Fibroblast of skin of left biceps (primary cell): ENCODE results near the gene UVRAG.
A peak's percentile ranks its signal among the peaks of the same experiment; 100 is the strongest.
"Not testable (repeated sequence)": the region's sequence is repeated elsewhere in the genome, so short reads cannot be mapped to it uniquely, and the experiment has no call there.

Experiments used
- DNase-seq, 2 experiments: peaks; one replicate each; pipeline ENCODE4 v3.0.0-alpha.2; 2013; ENCODE audit warnings: low read depth in 2 of 2

UVRAG gene

GRCh38 chr11:76069001-76069400, 254.0 kb downstream of the UVRAG start:
- no peak for DNase-seq

- DNase-seq: no peak
Measured at GRCh38 chr11:76071090-76071489, 256.1 kb downstream of the UVRAG start.

- DNase-seq: peak; percentile 57 to 61
Measured at GRCh38 chr11:76073724-76074123, 258.7 kb downstream of the UVRAG start.

GRCh38 chr11:76074148-76075095, 259.4 kb downstream of the UVRAG start:
- peak in 1 of 2 experiments; percentile 44 for DNase-seq

- peak in 1 of 2 experiments; percentile 20 for DNase-seq
Measured at GRCh38 chr11:76075716-76076115, 260.7 kb downstream of the UVRAG start.

GRCh38 chr11:76076253-76076652, 261.2 kb downstream of the UVRAG start:
- DNase-seq: not testable (repeated sequence)

- DNase-seq: no peak
Measured at GRCh38 chr11:76076749-76077148, 261.7 kb downstream of the UVRAG start.

- peak in 1 of 2 experiments; percentile 4 for DNase-seq
Measured at GRCh38 chr11:76077575-76078150, 262.7 kb downstream of the UVRAG start.

- not testable (repeated sequence) for DNase-seq
Measured at GRCh38 chr11:76081084-76081483, 266.1 kb downstream of the UVRAG start.

GRCh38 chr11:76083563-76084451, 268.8 kb downstream of the UVRAG start:
- DNase-seq: no peak

GRCh38 chr11:76085270-76085669, 270.3 kb downstream of the UVRAG start:
- no peak for DNase-seq

GRCh38 chr11:76086743-76087635, 272.0 kb downstream of the UVRAG start:
- no peak for DNase-seq

GRCh38 chr11:76087749-76088148, 272.7 kb downstream of the UVRAG start:
- DNase-seq: no peak

GRCh38 chr11:76088511-76088910, 273.5 kb downstream of the UVRAG start:
- no peak for DNase-seq

- no peak for DNase-seq
Measured at GRCh38 chr11:76090174-76090573, 275.2 kb downstream of the UVRAG start.

GRCh38 chr11:76090821-76091220, 275.8 kb downstream of the UVRAG start:
- DNase-seq: no peak

- no peak for DNase-seq
Measured at GRCh38 chr11:76094740-76095139, 279.7 kb downstream of the UVRAG start.

- DNase-seq: no peak
Measured at GRCh38 chr11:76095891-76096290, 280.9 kb downstream of the UVRAG start.

- no peak for DNase-seq
Measured at GRCh38 chr11:76096552-76096951, 281.5 kb downstream of the UVRAG start.

GRCh38 chr11:76102802-76103201, 287.8 kb downstream of the UVRAG start:
- DNase-seq: no peak

GRCh38 chr11:76103460-76103859, 288.4 kb downstream of the UVRAG start:
- no peak for DNase-seq
